ENCODE results near the gene ARL6IP6.

ARL6IP6 gene

GRCh38 chr2:152792974-152793373, 74.6 kb downstream of the ARL6IP6 start:
- DNase-seq (ENCODE audit: low read depth in 2 of 3, low spot score in 2 of 3), result no peak

GRCh38 chr2:152796941-152797340, 78.5 kb downstream of the ARL6IP6 start:
- DNase-seq (ENCODE audit: low read depth in 2 of 3, low spot score in 2 of 3), result no peak

GRCh38 chr2:152804687-152805408, 86.4 kb downstream of the ARL6IP6 start:
- no peak for DNase-seq (ENCODE audit: low read depth in 2 of 3, low spot score in 2 of 3)

DNA sequence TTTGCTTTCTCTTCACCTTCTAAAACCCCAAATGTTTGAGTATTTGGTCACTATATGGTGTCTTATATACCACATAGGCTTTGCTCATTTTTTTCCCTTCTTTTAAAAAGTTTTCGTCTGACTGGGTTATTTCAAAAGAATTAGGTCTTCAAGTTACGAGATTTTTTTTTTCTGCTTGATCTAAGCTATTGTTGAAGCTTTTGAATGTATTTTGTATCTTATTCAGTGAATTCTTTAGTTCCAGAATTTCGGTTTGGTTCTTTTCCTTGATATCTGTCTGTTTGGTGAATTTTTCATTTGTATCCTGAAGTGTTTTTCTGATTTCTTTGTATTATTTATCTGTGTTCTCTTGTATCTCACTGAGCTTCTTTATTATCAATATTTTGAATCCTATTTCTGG, 93.5 kb downstream of the ARL6IP6 start:
- DNase-seq (ENCODE audit: low read depth in 2 of 3, low spot score in 2 of 3), result no peak
